ENCODE data around the gene XRCC4. TPM values are rescaled to one million over a fixed set of nuclear protein-coding genes. Genes with fewer than 3 reads are reported as not detected.

Gene XRCC4
- total and polyA plus RNA-seq, 2 of the 8 experiments (the other 6 are each of a cell fraction or from before 2014, with no cell fraction given): 3.0 to 8.3 TPM

- H3K56ac ChIP-seq (replicated peaks; ENCODE audit: insufficient read length, low read depth, low read length): no peak overlapping the region
- no peak overlapping the region for H3K4ac ChIP-seq (replicated peaks; ENCODE audit: insufficient read length, low read depth, low read length)
- H3K18ac ChIP-seq (ENCODE audit: extremely low read depth, low read length): no peak overlapping the region
- TF ChIP-seq ZNF274 (IDR thresholded peaks at IDR 0.05; ENCODE audit: borderline replicate concordance, extremely low read depth, low read length) (no peak), SP1 (IDR thresholded peaks at IDR 0.05; ENCODE audit: low read depth, low read length) (no peak), POLR2AphosphoS5 (IDR thresholded peaks at IDR 0.05; ENCODE audit: low read depth, low read length) (no peak), SIN3A (conservative IDR thresholded peaks at IDR 0.05 in 1 of 2, IDR thresholded peaks at IDR 0.05 in 1 of 2; ENCODE audit: low read depth in 1 of 2, low read length in 2 of 2) (no peak), SAP30 (IDR thresholded peaks at IDR 0.05; ENCODE audit: insufficient read depth, insufficient replicate concordance, low read length) (no peak), MAFK (IDR thresholded peaks at IDR 0.05; ENCODE audit: low read depth, low read length) (no peak)
- no peak overlapping the region for H2AFZ ChIP-seq (ENCODE audit: low read length)
- no peak overlapping the region for H2BK5ac ChIP-seq (ENCODE audit: low read depth, low read length)
- no peak overlapping the region for H4K8ac ChIP-seq (ENCODE audit: extremely low read depth, insufficient read depth, low read length)
- H2BK12ac ChIP-seq (ENCODE audit: low read depth, low read length): no peak overlapping the region
- H3K23ac ChIP-seq (ENCODE audit: insufficient read length): no peak overlapping the region
- no peak overlapping the region for H3K14ac ChIP-seq (ENCODE audit: insufficient read length)
- H3K27ac ChIP-seq (ENCODE audit: low read depth, low read length): no peak overlapping the region
- no peaks in the 10 kb centered on the region for H3K9me3 ChIP-seq (ENCODE audit: insufficient read depth in 2 of 2, low read depth in 1 of 2, low read length in 1 of 2)
- H3K27me3 ChIP-seq (replicated peaks in 1 of 4; ENCODE audit: control insufficient read depth in 3 of 4, extremely low read depth in 1 of 4, insufficient read depth in 3 of 4, low read length in 3 of 4): no peaks in the 10 kb centered on the region
- H2AK5ac ChIP-seq (ENCODE audit: low read depth, low read length): no peak overlapping the region
- H3K79me2 ChIP-seq (ENCODE audit: control insufficient read depth in 1 of 2, insufficient read depth in 2 of 2, low read length in 2 of 2): no peaks in the 10 kb centered on the region
- no peak overlapping the region for H2BK15ac ChIP-seq (ENCODE audit: low read length)
- DNase-seq (ENCODE audit: low read depth in 1 of 2, low spot score in 2 of 2) (no peak), FAIRE-seq (no peak)
- H2BK120ac ChIP-seq (replicated peaks; ENCODE audit: low read depth, low read length): no peak overlapping the region
- no peak overlapping the region for H3K9ac ChIP-seq (replicated peaks in 1 of 4; ENCODE audit: extremely low read depth in 1 of 4, low read depth in 3 of 4, low read length in 3 of 4)
- 94% methylated on average over 3 of the region's 3 CpGs; no CpG with 5 or more reads in 1 of the 2 experiments for WGBS, 2 experiments (ENCODE audit: extremely low coverage in 1 of 2, insufficient coverage in 1 of 2, insufficient read length in 1 of 2, insufficient replicate concordance in 2 of 2, low coverage in 1 of 2, low lambda C conversion rate in 2 of 2, missing lambda C conversion rate in 1 of 2)
- no peak overlapping the region for H4K5ac ChIP-seq (ENCODE audit: insufficient read length, low read depth, low read length)
- no peaks in the 10 kb centered on the region for H3K36me3 ChIP-seq (ENCODE audit: control insufficient read depth in 2 of 4, insufficient read depth in 4 of 4, low read length in 3 of 4)
- H4K20me1 ChIP-seq (replicated peaks in 1 of 2; ENCODE audit: control insufficient read depth in 1 of 2, insufficient read depth in 2 of 2, low read length in 2 of 2): no peaks in the 10 kb centered on the region
- no peaks in the 10 kb centered on the region; the same call in 1 of the 2 replicates for H3K23me2 ChIP-seq (ENCODE audit: low read depth, low read length)
- CTCF ChIA-PET (ENCODE audit: partially characterized antibody): no interaction called here
- no peaks in the 10 kb centered on the region for H3K79me1 ChIP-seq (ENCODE audit: low read depth, low read length)
- H3K4me2 ChIP-seq (ENCODE audit: insufficient read depth in 1 of 2, low read depth in 2 of 2, low read length in 2 of 2): no peak overlapping the region
- no peak overlapping the region for H4K91ac ChIP-seq (replicated peaks; ENCODE audit: insufficient read length, low read length)
- no peak overlapping the region for H3K4me3 ChIP-seq (ENCODE audit: extremely low read depth in 1 of 4, insufficient read depth in 2 of 4, low read depth in 3 of 4, low read length in 4 of 4)
- POLR2A ChIA-PET (ENCODE audit: partially characterized antibody): no interaction called here
- H2BK20ac ChIP-seq (ENCODE audit: low read length): no peak overlapping the region
- no peaks in the 10 kb centered on the region for H3K4me1 ChIP-seq (replicated peaks in 1 of 4; ENCODE audit: control insufficient read depth in 3 of 4, insufficient read depth in 4 of 4, low read length in 3 of 4)
These were observed 107.2 kb downstream of the XRCC4 start for GRCh38 chr5:83184534-83184933.
